Immature natural killer cell (primary cell): ENCODE measurements around the gene LGR4. TPM values are rescaled to one million over a fixed set of nuclear protein-coding genes. Genes with fewer than 3 reads are reported as not detected.
"Not testable (repeated sequence)": the region's sequence is repeated elsewhere in the genome, so short reads cannot be mapped to it uniquely, and the experiment has no call there.

ENCODE experiments used
- DNase-seq, 3 donors: peaks; one replicate each; pipeline ENCODE4 v3.0.0; 2022; ENCODE audit warnings: mixed read lengths in 1 of 3
- H3K27ac Mint-ChIP-seq, 6 donors: one replicate each; pipeline ENCODE4 v1.8.0; 2020; ENCODE audit warnings: mixed read lengths in 6 of 6, mild to moderate bottlenecking in 5 of 6, inconsistent platforms in 4 of 6, moderate library complexity in 3 of 6
- H3K27me3 Mint-ChIP-seq, 3 donors: one replicate each; pipeline ENCODE4 v1.8.0; 2020 to 2021; ENCODE audit warnings: low read depth in 3 of 3, mild to moderate bottlenecking in 3 of 3, mixed read lengths in 3 of 3, moderate library complexity in 3 of 3, inconsistent platforms in 1 of 3
- H3K36me3 Mint-ChIP-seq, 3 donors: one replicate each; pipeline ENCODE4 v1.8.0; 2020; ENCODE audit warnings: mixed read lengths in 3 of 3, inconsistent platforms in 2 of 3, mild to moderate bottlenecking in 2 of 3
- H3K4me1 Mint-ChIP-seq, 2 donors: one replicate each; pipeline ENCODE4 v1.8.0; 2020; ENCODE audit warnings: inconsistent platforms in 2 of 2, mild to moderate bottlenecking in 2 of 2, mixed read lengths in 2 of 2, moderate library complexity in 1 of 2
- H3K4me3 Mint-ChIP-seq, 5 donors: one replicate each; pipeline ENCODE4 v1.8.0; 2020; ENCODE audit warnings: mild to moderate bottlenecking in 5 of 5, mixed read lengths in 5 of 5, inconsistent platforms in 3 of 5, moderate library complexity in 3 of 5
- H3K9me3 Mint-ChIP-seq, 6 donors: one replicate each; pipeline ENCODE4 v1.8.0; 2020; ENCODE audit warnings: mild to moderate bottlenecking in 6 of 6, mixed read lengths in 6 of 6, inconsistent platforms in 4 of 6, moderate library complexity in 3 of 6
- polyA plus RNA-seq, 3 donors: library from polyadenylated mRNA; unstranded; fragments of 300-500 nt; fragmentation: Illumina TruSeq; gene quantifications; one replicate each; pipeline ENCODE4 v1.2.3, GENCODE V29; 2021

Gene LGR4
- polyA plus RNA-seq, 3 donors from 2014 or later = 0.51 TPM; not detected in 2

- H3K27ac Mint-ChIP-seq = no peak overlapping the region
- H3K9me3 Mint-ChIP-seq = no peaks in the 10 kb centered on the region
- DNase-seq = no peak
- H3K36me3 Mint-ChIP-seq = no peaks in the 10 kb centered on the region
- no peak overlapping the region for H3K4me3 Mint-ChIP-seq
- H3K4me1 Mint-ChIP-seq = no peaks in the 10 kb centered on the region
- H3K27me3 Mint-ChIP-seq = peaks cover 0 to 5% (median 2%) of the 10 kb centered on the region in 3 donors
Measured at GRCh38 chr11:27460158-27460978, 12.2 kb downstream of the LGR4 start.

GRCh38 chr11:27459191-27459590 is 13.4 kb downstream of the LGR4 start:
- Mint-ChIP-seq H3K27ac (no peak overlapping the region), H3K27me3 (peaks cover 1 to 5% (median 3%) of the 10 kb centered on the region in 3 donors), H3K4me1 (no peaks in the 10 kb centered on the region), H3K4me3 (no peak overlapping the region), H3K36me3 (no peaks in the 10 kb centered on the region), H3K9me3 (no peaks in the 10 kb centered on the region)
- DNase-seq = no peak

GRCh38 chr11:27458182-27458581 is 14.4 kb downstream of the LGR4 start:
- Mint-ChIP-seq H3K36me3 (no peaks in the 10 kb centered on the region), H3K4me1 (no peaks in the 10 kb centered on the region), H3K27ac (no peak overlapping the region), H3K4me3 (no peak overlapping the region), H3K9me3 (peaks cover 0 to 3% (median 0%) of the 10 kb centered on the region in 6 donors), H3K27me3 (peaks cover 0 to 5% (median 3%) of the 10 kb centered on the region in 3 donors)
- no peak for DNase-seq

DNA sequence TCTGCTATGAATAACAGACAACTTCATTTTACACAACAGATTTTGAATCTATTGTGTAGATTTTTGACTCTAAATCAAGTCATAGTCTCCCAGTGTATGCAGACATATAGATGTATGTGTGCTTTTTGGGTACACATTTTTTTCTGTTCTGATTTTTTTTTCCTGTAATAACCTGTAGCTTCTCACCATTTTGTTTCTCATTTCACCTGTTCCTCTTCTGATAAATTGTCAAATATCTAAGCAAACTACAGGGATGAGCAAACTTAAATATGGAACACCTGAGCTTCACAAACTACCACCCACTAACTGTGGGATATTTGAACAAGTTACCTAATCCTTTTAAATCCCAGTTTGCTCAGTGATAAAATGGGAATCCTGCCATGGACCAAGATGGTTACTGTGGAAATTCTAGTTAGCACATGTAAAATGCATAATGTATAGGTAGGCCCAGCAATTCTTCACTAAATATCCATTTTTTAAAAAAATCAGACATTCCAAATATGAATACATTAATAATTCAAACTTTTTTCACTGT is 15.7 kb downstream of the LGR4 start:
- Mint-ChIP-seq H3K9me3 (peaks cover 0 to 3% (median 0%) of the 10 kb centered on the region in 6 donors), H3K36me3 (no peaks in the 10 kb centered on the region), H3K27me3 (peaks cover 2 to 3% (median 3%) of the 10 kb centered on the region in 3 donors), H3K4me3 (no peak overlapping the region), H3K4me1 (no peaks in the 10 kb centered on the region), H3K27ac (no peak overlapping the region)
- no peak for DNase-seq

GRCh38 chr11:27456140-27456794 is 16.3 kb downstream of the LGR4 start:
- no peak overlapping the region for H3K27ac Mint-ChIP-seq
- peaks cover 0 to 3% (median 0%) of the 10 kb centered on the region in 6 donors for H3K9me3 Mint-ChIP-seq
- no peaks in the 10 kb centered on the region for H3K4me1 Mint-ChIP-seq
- DNase-seq = no peak
- H3K36me3 Mint-ChIP-seq = no peaks in the 10 kb centered on the region
- no peak overlapping the region for H3K4me3 Mint-ChIP-seq
- peaks cover 2 to 3% (median 3%) of the 10 kb centered on the region in 3 donors for H3K27me3 Mint-ChIP-seq

GRCh38 chr11:27455667-27456066 is 16.9 kb downstream of the LGR4 start:
- Mint-ChIP-seq H3K9me3 (peaks cover 0 to 3% (median 0%) of the 10 kb centered on the region in 6 donors), H3K36me3 (no peaks in the 10 kb centered on the region), H3K4me1 (no peaks in the 10 kb centered on the region), H3K4me3 (no peak overlapping the region), H3K27ac (no peak overlapping the region), H3K27me3 (peaks cover 2 to 3% (median 3%) of the 10 kb centered on the region in 3 donors)
- DNase-seq = no peak

GRCh38 chr11:27453701-27454100 is 18.9 kb downstream of the LGR4 start:
- DNase-seq = no peak
- H3K4me1 Mint-ChIP-seq = no peaks in the 10 kb centered on the region
- peaks cover 2 to 3% (median 3%) of the 10 kb centered on the region in 3 donors for H3K27me3 Mint-ChIP-seq
- H3K4me3 Mint-ChIP-seq = no peak overlapping the region
- H3K36me3 Mint-ChIP-seq = no peaks in the 10 kb centered on the region
- no peak overlapping the region for H3K27ac Mint-ChIP-seq
- H3K9me3 Mint-ChIP-seq = peaks cover 0 to 3% (median 0%) of the 10 kb centered on the region in 6 donors

DNA sequence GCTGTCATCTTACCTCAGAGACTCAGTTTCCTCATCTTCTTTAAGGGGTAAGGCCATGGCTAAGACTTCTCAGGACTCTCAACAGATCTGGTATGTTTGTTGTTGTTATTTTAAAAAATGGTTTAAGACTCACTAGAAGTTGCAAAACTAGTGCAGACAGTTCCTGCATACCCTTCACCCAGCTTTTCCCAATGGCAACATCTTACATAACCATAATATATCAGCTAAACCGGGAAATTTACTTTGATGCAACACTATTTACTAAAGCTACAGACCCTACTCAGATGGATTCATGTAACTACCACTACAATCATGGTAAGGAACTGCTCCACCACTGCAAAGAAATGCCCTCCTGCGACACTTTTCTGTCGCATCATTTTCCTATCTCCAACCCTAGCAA is 20.4 kb downstream of the LGR4 start:
- no peak overlapping the region for H3K4me3 Mint-ChIP-seq
- peaks cover 2 to 3% (median 3%) of the 10 kb centered on the region in 3 donors for H3K27me3 Mint-ChIP-seq
- H3K4me1 Mint-ChIP-seq = no peaks in the 10 kb centered on the region

GRCh38 chr11:27451244-27451965 is 21.2 kb downstream of the LGR4 start:
- no peaks in the 10 kb centered on the region for H3K36me3 Mint-ChIP-seq
- no peak overlapping the region for H3K27ac Mint-ChIP-seq
- peaks cover 0 to 3% (median 0%) of the 10 kb centered on the region in 6 donors for H3K9me3 Mint-ChIP-seq
- H3K4me1 Mint-ChIP-seq = no peaks in the 10 kb centered on the region
- no peak overlapping the region for H3K4me3 Mint-ChIP-seq
- peaks cover 2 to 3% (median 3%) of the 10 kb centered on the region in 3 donors for H3K27me3 Mint-ChIP-seq
- no peak for DNase-seq

More for the DNA sequence above, 20.4 kb downstream of the LGR4 start:
- peaks cover 0 to 3% (median 0%) of the 10 kb centered on the region in 6 donors for H3K9me3 Mint-ChIP-seq
- H3K27ac Mint-ChIP-seq = no peak overlapping the region
- DNase-seq = no peak
- H3K36me3 Mint-ChIP-seq = no peaks in the 10 kb centered on the region

- H3K9me3 Mint-ChIP-seq, H3K36me3 Mint-ChIP-seq, DNase-seq, H3K27ac Mint-ChIP-seq, H3K4me3 Mint-ChIP-seq, H3K27me3 Mint-ChIP-seq, H3K4me1 Mint-ChIP-seq: not testable (repeated sequence)
Measured at GRCh38 chr11:27448184-27448540, 24.4 kb downstream of the LGR4 start.

- no peaks in the 10 kb centered on the region for H3K36me3 Mint-ChIP-seq
- DNase-seq = no peak
- H3K4me1 Mint-ChIP-seq = no peaks in the 10 kb centered on the region
- peaks cover 0 to 2% (median 0%) of the 10 kb centered on the region in 3 donors for H3K27me3 Mint-ChIP-seq
- H3K27ac Mint-ChIP-seq = no peak overlapping the region
- peaks cover 0 to 2% (median 0%) of the 10 kb centered on the region in 6 donors for H3K9me3 Mint-ChIP-seq
- H3K4me3 Mint-ChIP-seq = no peak overlapping the region
Measured at GRCh38 chr11:27447288-27448183, 25.1 kb downstream of the LGR4 start.

GRCh38 chr11:27445625-27446024 is 27.0 kb downstream of the LGR4 start:
- H3K36me3 Mint-ChIP-seq = no peaks in the 10 kb centered on the region
- peaks cover 0 to 3% (median 0%) of the 10 kb centered on the region in 3 donors for H3K27me3 Mint-ChIP-seq
- no peak for DNase-seq
- no peaks in the 10 kb centered on the region for H3K4me1 Mint-ChIP-seq
- no peak overlapping the region for H3K27ac Mint-ChIP-seq
- no peak overlapping the region for H3K4me3 Mint-ChIP-seq
- H3K9me3 Mint-ChIP-seq = peaks cover 0 to 2% (median 0%) of the 10 kb centered on the region in 6 donors

DNA sequence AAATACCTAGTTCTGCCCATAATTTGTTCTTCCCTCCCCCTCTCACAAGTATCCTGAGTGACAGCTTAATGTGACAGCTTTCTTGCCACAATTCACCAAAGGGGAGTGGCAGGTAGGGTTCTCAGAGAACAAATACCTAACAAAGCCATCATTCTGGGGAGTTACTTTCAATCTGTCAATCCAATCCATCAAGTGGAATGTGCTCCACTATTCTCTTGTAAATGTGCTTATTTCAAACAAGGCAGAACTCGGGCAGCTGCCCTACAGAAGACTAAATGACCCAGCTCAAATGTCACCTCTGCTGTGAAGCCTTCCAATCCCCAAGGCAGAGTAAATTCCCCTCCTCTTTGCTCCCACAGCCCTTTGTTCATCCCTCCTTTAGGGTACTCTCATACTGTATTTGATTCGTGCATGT is 27.8 kb downstream of the LGR4 start:
- no peak overlapping the region for H3K27ac Mint-ChIP-seq

More for the DNA sequence above, 27.8 kb downstream of the LGR4 start:
- H3K4me1 Mint-ChIP-seq = no peaks in the 10 kb centered on the region
- no peaks in the 10 kb centered on the region for H3K36me3 Mint-ChIP-seq
- no peak for DNase-seq
- peaks cover 0 to 3% (median 0%) of the 10 kb centered on the region in 3 donors for H3K27me3 Mint-ChIP-seq
- H3K9me3 Mint-ChIP-seq = peaks cover 0 to 2% (median 0%) of the 10 kb centered on the region in 6 donors
- no peak overlapping the region for H3K4me3 Mint-ChIP-seq
